Activated CD4-positive, alpha-beta T cell treated with anti-CD3 and anti-CD28 coated beads, Interleukin-2, amount 50 U/mL, for 1 hour (primary cell): Measurements from ENCODE around the gene NOTUM.

ENCODE experiments used
- DNase-seq: peaks from one replicate; pipeline ENCODE4 v3.0.0-alpha.2; 2020

Gene NOTUM

DNA sequence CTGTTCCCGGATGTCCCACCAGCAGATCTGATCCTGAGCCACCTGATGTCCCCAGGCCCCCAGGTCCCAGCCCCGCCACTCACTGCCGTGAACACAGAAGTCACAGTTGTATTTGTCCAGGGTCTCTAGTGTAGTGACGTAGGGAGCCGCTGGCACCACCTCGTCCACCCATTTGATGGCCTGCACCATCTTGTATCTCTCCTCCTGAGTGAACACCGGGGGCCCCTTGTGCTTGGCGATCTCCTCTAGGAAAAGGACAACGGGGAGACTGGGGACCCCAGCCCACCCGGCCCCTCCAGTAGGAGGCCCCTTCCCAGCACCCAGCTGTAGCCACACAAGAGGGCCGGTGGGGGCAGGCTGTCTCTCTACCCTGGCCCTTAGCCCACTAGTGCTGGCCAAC lies 52.2 kb downstream of the NOTUM start:
- DNase-seq = no peak

GRCh38 chr17:81907219-81908145 lies 53.5 kb downstream of the NOTUM start:
- no peak for DNase-seq

DNA sequence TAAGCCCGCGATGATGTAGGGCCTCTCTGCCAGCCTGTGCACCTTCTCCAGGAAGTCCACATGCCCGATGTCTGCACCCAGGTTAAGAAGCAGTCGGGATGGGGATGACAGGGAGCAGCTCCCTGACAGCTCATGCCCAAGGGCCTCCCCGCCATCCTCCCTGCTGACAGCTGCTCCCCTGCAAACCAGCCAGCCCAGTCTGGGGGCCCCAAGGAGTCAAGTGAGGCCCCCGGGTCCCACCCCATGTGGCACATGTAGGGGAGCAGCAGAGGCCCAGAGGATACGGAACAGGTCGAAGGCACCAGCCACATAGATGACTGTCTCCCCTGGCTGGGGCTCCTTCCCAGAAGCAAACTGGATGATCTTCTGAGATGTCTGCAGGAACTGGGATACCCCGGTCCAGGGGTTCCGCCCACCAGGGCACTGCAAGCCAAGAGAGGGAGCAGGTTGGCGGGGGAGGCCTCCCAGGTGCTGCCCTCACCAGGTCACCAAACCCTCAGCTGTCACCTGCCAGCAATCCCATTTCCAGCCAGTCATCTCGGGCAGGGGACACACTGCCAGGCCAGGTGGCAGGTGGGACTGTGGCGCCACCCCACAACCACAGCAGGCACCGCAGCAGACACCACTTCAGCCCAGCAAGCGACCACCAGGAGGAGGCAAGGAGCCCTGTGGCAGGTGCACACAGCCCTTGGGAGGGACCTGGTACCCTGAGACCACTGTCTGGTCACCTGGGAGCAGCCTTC lies 54.3 kb downstream of the NOTUM start:
- no peak for DNase-seq

DNA sequence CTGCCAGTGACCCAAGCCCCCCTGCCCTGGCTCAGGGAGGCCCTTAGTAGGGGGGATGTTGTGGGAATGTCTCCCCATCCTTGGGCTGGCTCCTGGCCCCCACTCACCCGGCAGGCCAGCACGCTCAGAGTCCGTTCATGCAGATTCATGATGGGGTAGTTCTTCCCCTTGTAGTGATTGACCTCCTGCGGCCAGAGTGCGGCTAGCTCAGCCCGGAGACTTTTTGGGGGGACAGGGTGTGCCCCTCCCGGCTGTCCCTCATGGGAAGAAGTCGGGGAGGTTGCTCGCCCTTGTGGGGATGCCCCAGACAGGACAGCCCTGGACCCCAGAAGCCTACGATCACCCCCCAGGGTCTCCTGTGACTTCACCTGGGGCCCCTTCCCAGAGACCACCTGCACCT lies 55.0 kb downstream of the NOTUM start:
- no peak for DNase-seq

DNA sequence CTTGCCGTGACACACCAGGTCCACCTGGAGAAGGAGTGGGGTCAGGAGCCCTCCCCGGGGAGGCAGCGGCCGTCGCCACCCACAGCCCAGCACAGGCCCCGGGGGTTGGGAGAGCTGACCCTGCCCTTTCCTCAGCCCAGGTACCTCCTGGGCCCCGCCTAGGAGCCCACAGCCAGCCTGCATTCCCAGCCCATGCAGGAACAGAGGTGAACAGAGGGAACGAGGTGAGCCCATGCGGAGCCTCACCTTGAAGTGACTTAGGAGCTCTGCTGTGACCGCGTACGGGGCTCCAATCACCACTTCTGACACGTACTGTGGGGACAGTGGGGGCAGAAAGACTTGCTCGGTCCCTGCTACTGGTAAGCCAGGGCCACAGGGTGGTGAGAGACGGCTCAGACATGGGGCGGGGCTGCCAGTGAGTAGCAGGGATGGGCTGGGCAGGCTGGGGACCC lies 55.5 kb downstream of the NOTUM start:
- DNase-seq = no peak

DNA sequence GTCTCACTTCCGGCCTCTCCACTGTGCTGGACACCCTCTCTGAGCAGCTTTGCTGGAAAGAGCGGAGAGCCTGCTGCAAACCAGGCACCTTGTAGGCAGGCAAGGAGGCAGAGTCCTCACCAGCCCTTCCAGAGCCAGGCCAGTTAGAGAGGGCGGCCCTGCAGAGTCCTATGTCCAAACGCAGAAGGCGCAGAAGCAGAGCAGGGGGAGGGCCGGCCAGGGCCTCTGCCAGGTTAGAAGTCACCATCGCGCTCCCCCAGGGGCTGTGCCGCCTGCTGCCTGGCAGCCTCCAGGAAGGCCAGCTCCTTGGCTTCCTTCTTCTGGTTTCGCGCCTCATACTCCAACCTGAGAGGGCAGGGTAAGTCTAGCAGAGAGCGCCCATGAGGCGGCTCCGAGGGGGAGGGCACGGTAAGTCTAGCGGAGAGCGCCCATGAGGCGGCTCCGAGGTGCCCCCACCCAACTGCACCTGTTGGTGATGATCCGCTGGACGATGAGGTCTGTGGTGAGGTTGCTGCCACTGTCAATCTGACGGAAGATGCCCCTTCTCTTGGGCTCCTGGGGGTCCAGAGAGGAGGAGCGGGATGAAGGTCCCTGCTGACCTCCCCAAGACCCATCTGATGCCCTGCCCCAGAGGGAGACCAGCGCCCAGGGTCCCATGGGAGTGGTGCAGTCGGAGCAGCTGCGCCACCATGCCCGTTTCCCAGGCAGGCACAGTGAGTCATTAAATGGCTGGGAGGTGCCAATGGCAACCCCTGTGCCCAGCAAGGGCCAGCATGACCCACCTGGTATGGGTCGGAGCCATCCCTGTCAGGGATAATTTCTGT lies 56.2 kb downstream of the NOTUM start:
- DNase-seq = no peak

DNA sequence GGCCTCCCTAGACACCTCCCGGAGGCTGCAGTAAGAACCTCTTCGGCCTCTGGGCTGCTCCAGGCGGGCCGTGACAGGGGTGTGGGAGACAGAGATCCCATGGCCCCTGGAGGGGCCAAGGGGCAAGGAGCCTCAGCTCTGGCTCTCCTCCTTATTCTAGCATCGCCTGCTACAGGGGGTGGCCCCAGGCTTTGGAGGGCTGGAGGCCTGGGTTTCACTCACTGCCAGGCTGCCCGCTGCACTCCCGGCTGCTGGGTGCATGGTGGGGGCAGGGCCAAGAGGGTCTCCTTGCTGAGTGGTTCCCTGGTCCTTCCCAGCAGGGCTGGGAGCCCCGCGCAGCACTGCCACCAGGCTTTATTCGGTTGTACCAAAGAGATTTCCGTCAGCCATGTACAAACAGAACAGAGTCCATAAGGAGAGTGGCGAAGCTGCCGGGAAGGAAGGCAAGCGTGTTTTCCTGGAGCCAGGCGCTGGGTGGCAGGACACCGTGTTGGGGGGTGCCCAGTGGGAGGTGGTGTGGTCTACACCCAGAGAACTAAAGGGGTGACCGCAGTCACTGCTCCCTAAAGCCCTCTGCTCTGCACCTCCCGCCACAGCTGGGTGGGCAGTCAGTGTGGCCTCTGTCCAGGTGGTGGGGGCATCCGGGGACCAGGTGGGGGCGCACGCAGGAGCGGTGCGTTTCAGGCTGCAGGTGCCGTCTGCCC lies 56.9 kb downstream of the NOTUM start:
- DNase-seq = no peak

DNA sequence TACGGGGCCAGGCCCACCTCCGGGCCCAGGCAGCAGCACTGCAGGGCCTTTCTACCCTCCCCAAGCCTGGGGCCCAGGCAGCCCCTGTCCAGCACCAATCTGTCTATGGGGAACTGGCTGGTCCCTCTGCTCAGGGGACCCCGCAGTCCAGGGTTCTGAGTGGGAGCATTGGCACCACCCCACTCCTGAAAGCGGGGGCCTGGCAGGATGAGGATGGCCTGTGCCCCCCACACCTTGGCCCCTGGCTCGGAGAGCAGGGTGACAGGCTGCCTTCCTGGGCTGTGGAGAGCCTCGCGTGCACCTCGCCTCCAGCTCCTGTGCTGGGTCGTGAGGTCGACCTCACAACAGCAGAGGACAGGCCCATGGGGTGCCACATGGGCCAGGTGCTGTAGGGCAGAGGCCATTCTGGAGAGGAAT lies 57.6 kb downstream of the NOTUM start:
- no peak for DNase-seq

GRCh38 chr17:81902653-81903414 lies 58.2 kb downstream of the NOTUM start:
- DNase-seq = no peak
